Endothelial cell of umbilical vein (primary cell): ENCODE measurements around the gene MMADHC. TPM values are rescaled to one million over a fixed set of nuclear protein-coding genes. Genes with fewer than 3 reads are reported as not detected.

ENCODE experiments used
- BruUV-seq: library from RNA; stranded (reverse); fragments of 400-500 nt; replicated peaks from 2 replicates; lab custom pipeline; 2021; lab: Mats Ljungman, UMichigan
- CTCF ChIA-PET: fragments of 300-600, 350-600 bp; sonication (Branson Sonifier 250); formaldehyde crosslinking; loops from one replicate; lab custom pipeline; 2021; ENCODE audit warnings: antibody characterized with exemption, inconsistent platforms; lab: Charles Lee
- POLR2A ChIA-PET: fragments of 300-600, 350-600 bp; sonication (Branson Sonifier 250); formaldehyde crosslinking; loops from one replicate; lab custom pipeline; 2021; ENCODE audit warnings: antibody characterized with exemption, inconsistent platforms; lab: Charles Lee
- DNase-seq: peaks from one replicate; pipeline ENCODE4 v3.0.0-alpha.2; 2011; ENCODE audit warnings: low read depth, low spot score
- FAIRE-seq: peaks from 2 replicates; lab custom pipeline; 2011; peaks lifted over from hg19 to GRCh38; lab: Jason Lieb, UNC
- H2AFZ ChIP-seq: 2 replicates; pipeline ENCODE4 v1.6.0; 2012; ENCODE audit warnings: low read depth, low read length, control low read depth, inconsistent platforms
- H3K27ac ChIP-seq: 2 replicates; pipeline ENCODE4 v1.5.1; 2011; ENCODE audit warnings: low read depth, mild to moderate bottlenecking, control low read depth, low read length, moderate library complexity; ENCODE audit not compliant: insufficient read depth
- H3K27me3 ChIP-seq, 2 experiments: 2 replicates each; pipeline versions ENCODE4 v1.6.0 to v1.6.1; 2011; ENCODE audit warnings: low read length in 2 of 2, mixed read lengths in 1 of 2; ENCODE audit not compliant: control insufficient read depth in 2 of 2, insufficient read depth in 2 of 2
- H3K36me3 ChIP-seq, 2 experiments: 2 replicates in 1 of 2; 3 replicates in 1 of 2; pipeline ENCODE4 v1.5.1; 2011; ENCODE audit warnings: low read length in 2 of 2, mild to moderate bottlenecking in 1 of 2, moderate library complexity in 1 of 2; ENCODE audit not compliant: control insufficient read depth in 2 of 2, insufficient read depth in 2 of 2; ENCODE audit errors: extremely low read depth in 1 of 2
- H3K4me1 ChIP-seq: 3 replicates; pipeline ENCODE4 v1.5.1; 2011; ENCODE audit warnings: mild to moderate bottlenecking, low read length; ENCODE audit not compliant: control insufficient read depth, insufficient read depth; ENCODE audit errors: extremely low read depth
- H3K4me2 ChIP-seq: 2 replicates; pipeline ENCODE4 v1.6.1; 2011; ENCODE audit warnings: low read length, control low read depth, mixed read lengths; ENCODE audit not compliant: insufficient read depth
- H3K4me3 ChIP-seq, 3 experiments: fragments of 200-600 bp in 1 of 3; sonication (generic), shearing (Covaris generic) in 1 of 3; replicated peaks in 1 of 3; 2 replicates each; pipeline ENCODE4 v1.5.1; 2011 to 2016; ENCODE audit warnings: control low read depth in 3 of 3, low read length in 3 of 3, mild to moderate bottlenecking in 2 of 3, inconsistent platforms in 1 of 3, low read depth in 1 of 3, moderate library complexity in 1 of 3; ENCODE audit not compliant: insufficient read depth in 1 of 3
- H3K79me2 ChIP-seq: 2 replicates; pipeline ENCODE4 v1.6.0; 2012; ENCODE audit warnings: low read length, inconsistent platforms; ENCODE audit not compliant: control insufficient read depth, insufficient read depth
- H3K9ac ChIP-seq: replicated peaks from 2 replicates; pipeline ENCODE3; 2011; ENCODE audit warnings: low read length, control low read depth; ENCODE audit not compliant: insufficient read depth; ENCODE audit errors: extremely low read depth
- H3K9me1 ChIP-seq: replicated peaks from 3 replicates; pipeline ENCODE4 v1.6.0; 2011; ENCODE audit warnings: mild to moderate bottlenecking, low read length; ENCODE audit not compliant: control insufficient read depth, insufficient read depth; ENCODE audit errors: extremely low read depth
- H3K9me3 ChIP-seq: replicated peaks from 2 replicates; pipeline ENCODE4 v1.5.1; 2012; ENCODE audit warnings: low read length, inconsistent platforms; ENCODE audit not compliant: control insufficient read depth, insufficient read depth
- H4K20me1 ChIP-seq: replicated peaks from 2 replicates; pipeline ENCODE3; 2011; ENCODE audit warnings: mild to moderate bottlenecking, low read length; ENCODE audit not compliant: control insufficient read depth, insufficient read depth; ENCODE audit errors: extremely low read depth
- CTCF ChIP-seq, 2 donors: IDR thresholded peaks; 1 replicate in 1 of 2; 2 replicates in 1 of 2; pipeline ENCODE4 v1.5.1; 2011; ENCODE audit warnings: low read length in 2 of 2, mild to moderate bottlenecking in 2 of 2, moderate library complexity in 2 of 2, control low read depth in 1 of 2, inconsistent platforms in 1 of 2, low read depth in 1 of 2; ENCODE audit not compliant: insufficient read depth in 1 of 2; ENCODE audit errors: extremely low read depth in 1 of 2
- EZH2 ChIP-seq: IDR thresholded peaks from 2 replicates; pipeline ENCODE4 v1.6.1; 2012; ENCODE audit warnings: borderline replicate concordance, low read depth, mild to moderate bottlenecking, moderate library complexity, low read length, inconsistent platforms; ENCODE audit not compliant: severe bottlenecking
- FOS ChIP-seq: IDR thresholded peaks from 2 replicates; pipeline ENCODE4 v1.6.1; 2011; ENCODE audit warnings: mild to moderate bottlenecking, low read length, moderate library complexity, borderline replicate concordance; ENCODE audit not compliant: insufficient read depth
- GATA2 ChIP-seq: IDR thresholded peaks from 2 replicates; pipeline ENCODE4 v1.7.0; 2011; ENCODE audit warnings: low read depth, mild to moderate bottlenecking, moderate library complexity, mixed read lengths, low read length; ENCODE audit not compliant: insufficient read length, insufficient read depth
- JUN ChIP-seq: IDR thresholded peaks from 2 replicates; pipeline ENCODE4 v1.6.1; 2011; ENCODE audit warnings: borderline replicate concordance, low read depth; ENCODE audit not compliant: insufficient read length, insufficient read depth
- MYC ChIP-seq: IDR thresholded peaks from one replicate; pipeline ENCODE4 v1.6.1; 2011; ENCODE audit warnings: mild to moderate bottlenecking, low read depth, low read length
- POLR2AphosphoS5 ChIP-seq: IDR thresholded peaks from 2 replicates; pipeline ENCODE4 v1.6.1; 2012; ENCODE audit warnings: low read depth, mild to moderate bottlenecking, control low read depth, low read length, moderate library complexity; ENCODE audit not compliant: insufficient read depth
- dilution Hi-C: fragments of 300-500 bp; cut with MboI; formaldehyde crosslinking; loops from one replicate; pipeline ENCODE4 v1.15.0; 2019; ENCODE audit warnings: low sequenced_read_pairs; ENCODE audit not compliant: extremely low pct_ligation_motif_present
- intact Hi-C: fragments of 100-400 bp; cut with micrococcal nuclease; formaldehyde crosslinking; loops from one replicate; pipeline ENCODE4 v1.10.0; 2022
- polyA plus RNA-seq, 4 experiments: library from polyadenylated mRNA; depleted of rRNA in 3 of 4; stranded (reverse) in 3 of 4; unstranded in 1 of 4; fragments of >200 nt; gene quantifications; 2 replicates each; pipeline versions ENCODE4 v1.2.1 to v1.2.3, GENCODE V29; 2011 to 2012; ENCODE audit warnings: missing spikeins in 1 of 4
- total RNA-seq: library from RNA; stranded (reverse); gene quantifications from 2 replicates; pipeline ENCODE4 v1.2.3, GENCODE V29; 2021

Gene MMADHC
- total and polyA plus RNA-seq, 2 donors (not counting 3 experiments of a cell fraction or from before 2014, with no cell fraction given): 53.4 to 115 TPM

- no TSS peak for BruUV-seq
- Histone ChIP-seq H3K27ac (no peak overlapping the region), H3K9ac (no peak overlapping the region), H3K27me3 (no peaks in the 10 kb centered on the region), H3K36me3 (no peaks in the 10 kb centered on the region), H3K4me1 (no peaks in the 10 kb centered on the region), H3K9me3 (no peaks in the 10 kb centered on the region), H2AFZ (no peak overlapping the region), H4K20me1 (no peaks in the 10 kb centered on the region), H3K9me1 (no peaks in the 10 kb centered on the region), H3K4me3 (no peak overlapping the region), H3K4me2 (no peak overlapping the region), H3K79me2 (no peaks in the 10 kb centered on the region)
- ChIA-PET CTCF (no interaction called here), POLR2A (no interaction called here)
- intact Hi-C loops (no loop called here), dilution Hi-C loops (no loop called here)
- DNase-seq (no peak), FAIRE-seq (no peak)
- TF ChIP-seq GATA2 (no peak), FOS (no peak), CTCF (IDR thresholded peaks at IDR 0.05; ENCODE audit: extremely low read depth in 1 of 2, insufficient read depth in 1 of 2, low read depth in 1 of 2, low read length in 2 of 2) (no peak), POLR2AphosphoS5 (no peak)
These were observed 38.1 kb upstream of the MMADHC start for GRCh38 chr2:149625671-149626070.

DNA sequence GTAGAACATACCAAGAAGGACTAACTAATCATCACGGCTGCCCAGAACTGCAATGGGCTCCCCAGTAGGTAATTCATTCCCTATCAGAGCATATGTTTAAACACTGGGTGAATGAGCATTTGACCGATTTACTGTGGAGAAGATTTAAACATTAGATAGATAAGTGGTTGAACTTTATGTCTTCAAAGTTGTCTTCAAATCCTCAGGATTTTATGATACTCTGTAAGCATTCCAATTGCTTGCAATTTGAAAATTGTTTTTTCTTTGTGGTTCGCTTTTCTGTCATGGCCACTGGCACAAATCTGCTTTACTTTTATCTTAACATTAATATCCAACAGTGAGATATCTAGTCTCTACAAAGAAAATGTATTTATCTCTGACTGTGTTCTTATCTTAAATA, 37.7 kb upstream of the MMADHC start:
- Histone ChIP-seq H3K27ac (no peak overlapping the region), H3K4me3 (no peak overlapping the region), H3K27me3 (no peaks in the 10 kb centered on the region), H4K20me1 (no peaks in the 10 kb centered on the region), H3K9me1 (no peaks in the 10 kb centered on the region), H3K4me2 (no peak overlapping the region), H3K9me3 (no peaks in the 10 kb centered on the region), H3K9ac (no peak overlapping the region), H3K36me3 (no peaks in the 10 kb centered on the region), H2AFZ (no peak overlapping the region), H3K79me2 (no peaks in the 10 kb centered on the region), H3K4me1 (no peaks in the 10 kb centered on the region)
- ChIA-PET POLR2A (no interaction called here), CTCF (no interaction called here)
- DNase-seq (no peak), FAIRE-seq (no peak)
- no peak for TF ChIP-seq EZH2
- TF ChIP-seq CTCF (IDR thresholded peaks at IDR 0.05; ENCODE audit: extremely low read depth in 1 of 2, insufficient read depth in 1 of 2, low read depth in 1 of 2, low read length in 2 of 2): no peak
- no peak for TF ChIP-seq MYC
- TF ChIP-seq JUN: no peak
- no peak for TF ChIP-seq FOS
- intact Hi-C loops: no loop called here
- dilution Hi-C loops: no loop called here
- BruUV-seq: no TSS peak
